Activated T-helper 2 cell treated with anti-CD3 and anti-CD28 coated beads, Interferon-gamma antibody, Interleukin-2, Interleukin-4, amounts not matched to agents 10 μg/mL and 5 μg/mL and 100 μg/mL, durations not matched to agents 14 hours and 24 hours and 36 hours (primary cell): ENCODE measurements around the gene SPPL2B. TPM values are rescaled to one million over a fixed set of nuclear protein-coding genes. Genes with fewer than 3 reads are reported as not detected.

Source experiments
- DNase-seq: peaks from one replicate; pipeline ENCODE4 v3.0.0; 2021; ENCODE audit warnings: low spot score
- H3K27ac Mint-ChIP-seq: one replicate; pipeline ENCODE4 v1.8.0; 2021; ENCODE audit warnings: mixed read lengths
- H3K27me3 Mint-ChIP-seq: one replicate; pipeline ENCODE4 v1.8.0; 2021; ENCODE audit warnings: low read depth, mixed read lengths
- H3K36me3 Mint-ChIP-seq: one replicate; pipeline ENCODE4 v1.8.0; 2021; ENCODE audit warnings: low read depth, mixed read lengths
- H3K4me1 Mint-ChIP-seq: one replicate; pipeline ENCODE4 v1.8.0; 2021; ENCODE audit warnings: low read depth, mixed read lengths
- H3K4me3 Mint-ChIP-seq: one replicate; pipeline ENCODE4 v1.8.0; 2021; ENCODE audit warnings: low read depth, mild to moderate bottlenecking, moderate library complexity, mixed read lengths
- H3K9me3 Mint-ChIP-seq: one replicate; pipeline ENCODE4 v1.8.0; 2021; ENCODE audit warnings: mixed read lengths
- intact Hi-C: fragments of 100-400 bp; cut with micrococcal nuclease; formaldehyde crosslinking; loops from one replicate; pipeline ENCODE4 v1.15.1; 2023
- total RNA-seq: library from RNA; stranded (reverse); gene quantifications from 2 replicates; pipeline ENCODE4 v1.2.3, GENCODE V29; 2022

SPPL2B gene
- total RNA-seq, 1 donor from 2014 or later, result 60.8 TPM

- H3K9me3 Mint-ChIP-seq, result no peaks in the 10 kb centered on the region
- DNase-seq, result no peak
- intact Hi-C loops, result no loop called here
- H3K27me3 Mint-ChIP-seq, result peaks cover 9% of the 10 kb centered on the region
- no peaks in the 10 kb centered on the region for H3K36me3 Mint-ChIP-seq
- no peak overlapping the region for H3K27ac Mint-ChIP-seq
- H3K4me3 Mint-ChIP-seq, result no peak overlapping the region
- H3K4me1 Mint-ChIP-seq, result no peaks in the 10 kb centered on the region
These were observed 32.3 kb downstream of the SPPL2B start for GRCh38 chr19:2360833-2361232.

- no peaks in the 10 kb centered on the region for H3K36me3 Mint-ChIP-seq
- intact Hi-C loops, result no loop called here
- DNase-seq, result no peak
- no peak overlapping the region for H3K4me3 Mint-ChIP-seq
- H3K27ac Mint-ChIP-seq, result no peak overlapping the region
- H3K9me3 Mint-ChIP-seq, result no peaks in the 10 kb centered on the region
- H3K27me3 Mint-ChIP-seq, result peaks cover 9% of the 10 kb centered on the region
- no peaks in the 10 kb centered on the region for H3K4me1 Mint-ChIP-seq
These were observed 33.0 kb downstream of the SPPL2B start for GRCh38 chr19:2361246-2362045.

- Mint-ChIP-seq H3K9me3 (no peaks in the 10 kb centered on the region), H3K4me3 (no peak overlapping the region), H3K4me1 (no peaks in the 10 kb centered on the region), H3K36me3 (no peaks in the 10 kb centered on the region), H3K27me3 (peaks cover 9% of the 10 kb centered on the region), H3K27ac (no peak overlapping the region)
- intact Hi-C loops, result no loop called here
- no peak for DNase-seq
These were observed 33.8 kb downstream of the SPPL2B start for GRCh38 chr19:2362046-2362969.

GRCh38 chr19:2362970-2363300, 34.5 kb downstream of the SPPL2B start:
- Mint-ChIP-seq H3K9me3 (peaks cover under 1% of the 10 kb centered on the region), H3K4me1 (no peaks in the 10 kb centered on the region), H3K4me3 (no peak overlapping the region), H3K27ac (no peak overlapping the region), H3K36me3 (no peaks in the 10 kb centered on the region), H3K27me3 (peaks cover 9% of the 10 kb centered on the region)
- DNase-seq, result no peak
- intact Hi-C loops, result no loop called here

GRCh38 chr19:2363419-2363818, 34.9 kb downstream of the SPPL2B start:
- peaks cover 9% of the 10 kb centered on the region for H3K27me3 Mint-ChIP-seq
- no peaks in the 10 kb centered on the region for H3K4me1 Mint-ChIP-seq
- peaks cover 5% of the 10 kb centered on the region for H3K9me3 Mint-ChIP-seq
- H3K36me3 Mint-ChIP-seq, result no peaks in the 10 kb centered on the region
- no peak overlapping the region for H3K27ac Mint-ChIP-seq
- no peak for DNase-seq
- no peak overlapping the region for H3K4me3 Mint-ChIP-seq
- intact Hi-C loops, result no loop called here

- intact Hi-C loops, result no loop called here
- peaks cover 8% of the 10 kb centered on the region for H3K27me3 Mint-ChIP-seq
These were observed 36.9 kb downstream of the SPPL2B start for GRCh38 chr19:2365201-2365970.

GRCh38 chr19:2371656-2372055, 43.2 kb downstream of the SPPL2B start:
- no peak overlapping the region for H3K27ac Mint-ChIP-seq

More at GRCh38 chr19:2365201-2365970, 36.9 kb downstream of the SPPL2B start:
- DNase-seq, result no peak
- H3K4me3 Mint-ChIP-seq, result no peak overlapping the region
- no peaks in the 10 kb centered on the region for H3K4me1 Mint-ChIP-seq
- H3K27ac Mint-ChIP-seq, result no peak overlapping the region
- no peaks in the 10 kb centered on the region for H3K36me3 Mint-ChIP-seq
- H3K9me3 Mint-ChIP-seq, result peaks cover 5% of the 10 kb centered on the region

GRCh38 chr19:2372076-2372612, 43.7 kb downstream of the SPPL2B start:
- Mint-ChIP-seq H3K27ac (no peak overlapping the region), H3K4me1 (peaks cover 1% of the 10 kb centered on the region), H3K36me3 (no peaks in the 10 kb centered on the region), H3K9me3 (peaks cover 11% of the 10 kb centered on the region), H3K27me3 (peaks cover 2% of the 10 kb centered on the region), H3K4me3 (no peak overlapping the region)
- intact Hi-C loops, result no loop called here
- DNase-seq, result no peak

More at GRCh38 chr19:2371656-2372055, 43.2 kb downstream of the SPPL2B start:
- no peaks in the 10 kb centered on the region for H3K36me3 Mint-ChIP-seq
- H3K27me3 Mint-ChIP-seq, result peaks cover 2% of the 10 kb centered on the region
- intact Hi-C loops, result no loop called here
- DNase-seq, result no peak
- H3K4me3 Mint-ChIP-seq, result no peak overlapping the region
- peaks cover 1% of the 10 kb centered on the region for H3K4me1 Mint-ChIP-seq
- peaks cover 11% of the 10 kb centered on the region for H3K9me3 Mint-ChIP-seq

GRCh38 chr19:2374808-2375207, 46.3 kb downstream of the SPPL2B start:
- Mint-ChIP-seq H3K4me1 (peaks cover 1% of the 10 kb centered on the region), H3K36me3 (peaks cover 9% of the 10 kb centered on the region), H3K4me3 (no peak overlapping the region), H3K27ac (no peak overlapping the region), H3K27me3 (peaks cover 2% of the 10 kb centered on the region), H3K9me3 (peaks cover 26% of the 10 kb centered on the region)
- intact Hi-C loops, result no loop called here
- no peak for DNase-seq

GRCh38 chr19:2375353-2376121, 47.1 kb downstream of the SPPL2B start:
- H3K4me1 Mint-ChIP-seq, result peaks cover 1% of the 10 kb centered on the region
- no peak for DNase-seq
- H3K27me3 Mint-ChIP-seq, result peaks cover 2% of the 10 kb centered on the region
- peaks cover 26% of the 10 kb centered on the region for H3K9me3 Mint-ChIP-seq
- peaks cover 9% of the 10 kb centered on the region for H3K36me3 Mint-ChIP-seq
- H3K4me3 Mint-ChIP-seq, result no peak overlapping the region
- no peak overlapping the region for H3K27ac Mint-ChIP-seq
- intact Hi-C loops, result no loop called here

GRCh38 chr19:2376784-2377519, 48.5 kb downstream of the SPPL2B start:
- no peak for DNase-seq
- H3K36me3 Mint-ChIP-seq, result peaks cover 13% of the 10 kb centered on the region

More at GRCh38 chr19:2376784-2377519, 48.5 kb downstream of the SPPL2B start:
- Mint-ChIP-seq H3K27me3 (peaks cover 2% of the 10 kb centered on the region), H3K4me1 (peaks cover 1% of the 10 kb centered on the region), H3K27ac (no peak overlapping the region), H3K4me3 (no peak overlapping the region), H3K9me3 (peaks cover 27% of the 10 kb centered on the region)
- intact Hi-C loops, result no loop called here
